TTC549 (cell line): Measurements from ENCODE around the gene ABCC3.

Source experiments
- FAIRE-seq: peaks from 2 replicates; lab custom pipeline; 2012; peaks lifted over from hg19 to GRCh38; lab: Jason Lieb, UNC

The ABCC3 gene

DNA sequence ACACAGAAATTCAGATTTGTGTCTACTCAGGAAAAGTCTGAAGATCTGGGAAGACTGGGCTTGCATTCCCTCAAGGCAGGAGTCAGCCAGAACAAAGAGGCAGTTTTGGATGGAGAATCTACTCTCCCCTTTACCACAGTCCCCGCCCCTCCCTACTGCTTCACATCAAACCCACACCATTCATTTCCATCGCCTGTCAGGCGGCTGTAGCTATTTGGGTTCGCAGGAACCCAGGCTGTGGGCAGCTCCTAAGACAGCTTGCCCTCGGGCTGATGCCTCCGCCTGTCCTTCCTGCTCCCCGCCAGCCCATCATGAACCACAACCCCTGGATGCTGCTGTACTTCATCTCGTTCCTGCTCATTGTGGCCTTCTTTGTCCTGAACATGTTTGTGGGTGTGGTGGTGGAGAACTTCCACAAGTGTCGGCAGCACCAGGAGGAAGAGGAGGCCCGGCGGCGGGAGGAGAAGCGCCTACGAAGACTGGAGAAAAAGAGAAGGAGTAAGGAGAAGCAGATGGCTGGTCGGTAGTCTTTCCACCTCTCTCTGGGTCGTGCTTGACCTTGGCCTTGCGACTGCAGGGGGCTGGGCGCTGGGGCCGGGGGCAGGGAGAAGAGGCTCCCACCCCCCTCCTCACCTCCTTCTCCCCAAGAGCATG is 27.0 kb upstream of the ABCC3 start:
- no peak for FAIRE-seq

- FAIRE-seq: no peak
Observed at GRCh38 chr17:50608700-50609379, 25.8 kb upstream of the ABCC3 start.

DNA sequence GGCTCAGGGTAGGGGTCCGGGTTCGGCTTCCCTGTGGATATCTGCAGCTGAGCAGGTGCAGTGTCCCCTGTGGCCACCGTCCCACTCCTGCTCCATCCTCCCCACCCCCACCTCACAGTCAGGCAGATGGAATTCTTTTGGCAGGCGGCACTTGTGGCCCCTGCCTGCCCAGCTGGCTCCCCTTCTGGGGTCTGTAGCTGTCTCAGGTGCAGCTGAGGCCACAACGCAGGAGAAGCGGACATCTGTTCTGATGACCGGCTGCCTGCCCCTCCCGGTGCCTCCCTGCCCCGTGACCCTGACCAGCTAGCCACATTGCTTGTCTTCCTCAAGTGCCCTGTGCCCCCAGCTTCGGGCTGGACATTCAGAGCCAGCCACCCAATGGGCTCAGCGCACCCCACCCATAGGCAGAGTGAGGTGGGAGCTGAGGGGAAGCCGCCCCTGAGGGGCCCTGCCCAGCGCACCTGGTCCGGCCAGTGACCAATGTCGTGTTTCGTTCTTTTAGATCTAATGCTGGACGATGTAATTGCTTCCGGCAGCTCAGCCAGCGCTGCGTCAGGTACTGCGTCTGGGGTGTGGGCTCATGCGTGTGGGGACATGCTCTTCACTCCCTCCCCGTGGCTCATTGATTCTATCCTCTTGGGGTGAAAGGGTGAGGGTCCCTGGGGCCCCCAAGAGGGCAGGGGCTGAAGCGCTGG is 25.2 kb upstream of the ABCC3 start:
- no peak for FAIRE-seq

DNA sequence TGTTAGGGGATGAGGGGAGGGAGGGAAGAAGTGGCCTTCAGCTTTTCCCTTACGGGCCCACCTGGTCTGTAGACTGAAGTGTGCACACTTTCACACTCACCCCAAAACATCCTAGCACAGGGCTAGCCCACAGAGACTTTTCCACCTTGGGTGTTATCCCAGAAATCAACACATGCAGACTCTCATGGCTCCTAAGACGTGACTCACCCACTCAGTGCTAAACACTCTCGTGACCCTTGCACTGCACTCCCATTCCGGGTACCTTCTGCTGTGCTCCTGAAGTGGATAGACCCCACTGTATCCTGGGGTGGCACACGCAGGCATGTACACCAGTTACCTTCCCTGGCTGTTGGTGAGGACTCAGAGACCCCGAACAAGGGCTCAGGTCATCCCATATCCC is 23.0 kb upstream of the ABCC3 start:
- FAIRE-seq: no peak

GRCh38 chr17:50612281-50612680 is 22.4 kb upstream of the ABCC3 start:
- FAIRE-seq: no peak

DNA sequence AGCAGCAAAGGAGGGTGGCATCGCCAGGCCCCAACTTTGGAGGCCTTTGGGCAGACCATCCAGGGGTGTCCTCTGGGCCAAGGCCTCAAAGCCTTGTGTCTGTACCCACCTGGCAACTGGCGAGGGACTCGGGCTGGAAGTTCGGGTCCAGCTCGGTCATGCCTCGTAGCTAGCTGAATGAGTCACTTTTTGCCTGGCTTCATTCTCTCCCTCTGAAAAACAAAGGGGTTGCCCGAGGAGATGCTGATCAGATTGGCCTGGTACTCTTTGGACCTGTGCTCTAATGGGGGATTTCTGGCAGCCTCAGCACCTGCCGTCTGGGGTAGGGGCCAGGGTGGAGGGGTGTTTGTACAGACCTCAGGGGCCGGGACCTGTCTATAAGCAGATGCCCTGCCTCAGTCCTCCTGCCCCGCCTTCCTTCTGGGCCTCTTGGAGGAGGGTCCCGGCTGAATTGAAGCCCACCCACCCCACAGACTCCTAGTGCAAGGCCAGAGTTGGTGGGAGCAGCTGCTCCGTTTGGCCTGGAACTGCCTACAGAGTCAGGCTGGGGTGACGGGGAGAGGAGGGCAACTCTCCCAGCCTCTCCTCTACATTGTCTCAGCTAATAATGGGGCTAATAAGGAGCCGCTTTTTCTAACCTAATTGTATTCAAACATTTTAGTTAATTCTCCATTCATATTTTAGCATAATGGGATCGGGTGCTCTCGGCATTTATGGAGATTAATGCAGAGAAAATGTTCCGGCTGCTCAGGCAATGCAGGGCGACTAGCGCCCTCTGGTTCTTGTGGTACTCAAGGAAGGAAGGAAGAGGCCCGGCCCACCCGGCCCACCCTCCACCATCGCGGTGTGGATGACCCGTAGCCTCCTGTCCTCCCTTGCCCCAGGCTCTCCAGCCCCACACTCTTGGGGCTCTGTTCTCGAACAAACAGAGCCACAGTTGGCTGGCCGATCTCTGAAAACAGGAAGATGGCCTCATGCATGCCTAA is 21.4 kb upstream of the ABCC3 start:
- no peak for FAIRE-seq

- no peak for FAIRE-seq
Observed at GRCh38 chr17:50614471-50615051, 20.1 kb upstream of the ABCC3 start.

DNA sequence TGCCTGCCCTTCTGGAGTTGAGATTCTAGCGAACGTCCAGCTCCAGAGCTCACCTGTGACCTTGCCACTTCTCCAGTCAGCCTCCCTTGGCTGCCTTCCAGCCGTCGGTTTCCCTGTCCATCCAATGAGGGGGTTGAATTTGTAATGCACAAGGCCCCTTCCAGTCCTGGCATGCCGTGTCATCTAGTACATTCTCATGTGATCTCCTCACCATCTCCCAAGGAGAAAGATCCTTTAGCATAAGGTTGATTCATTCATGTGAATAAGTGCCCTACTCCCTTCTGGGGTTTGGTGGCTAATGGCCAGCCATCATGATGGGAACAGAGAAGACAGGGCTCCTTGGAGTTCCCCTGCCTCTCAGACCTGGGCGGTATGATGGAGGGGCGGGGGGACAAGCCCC is 18.9 kb upstream of the ABCC3 start:
- FAIRE-seq: no peak

DNA sequence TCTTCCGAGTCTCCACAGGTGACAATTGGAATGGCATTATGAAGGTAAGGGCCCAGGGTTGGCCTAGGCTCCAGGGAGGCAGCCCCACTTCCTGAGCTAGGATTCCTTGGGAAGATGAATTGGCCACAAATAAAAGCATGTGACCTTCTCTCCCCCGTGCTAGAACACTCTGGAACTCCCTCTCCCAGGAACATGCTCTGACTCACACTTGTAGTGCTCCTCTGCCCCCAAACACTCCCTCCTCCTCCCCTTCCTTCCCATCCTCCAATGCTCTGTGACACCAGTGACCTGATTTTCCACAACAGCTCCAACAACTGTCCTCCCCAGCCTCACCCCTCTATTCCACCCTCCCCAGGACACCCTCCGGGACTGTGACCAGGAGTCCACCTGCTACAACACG is 16.4 kb upstream of the ABCC3 start:
- no peak for FAIRE-seq

- FAIRE-seq: no peak
Observed at GRCh38 chr17:50618941-50619340, 15.7 kb upstream of the ABCC3 start.

DNA sequence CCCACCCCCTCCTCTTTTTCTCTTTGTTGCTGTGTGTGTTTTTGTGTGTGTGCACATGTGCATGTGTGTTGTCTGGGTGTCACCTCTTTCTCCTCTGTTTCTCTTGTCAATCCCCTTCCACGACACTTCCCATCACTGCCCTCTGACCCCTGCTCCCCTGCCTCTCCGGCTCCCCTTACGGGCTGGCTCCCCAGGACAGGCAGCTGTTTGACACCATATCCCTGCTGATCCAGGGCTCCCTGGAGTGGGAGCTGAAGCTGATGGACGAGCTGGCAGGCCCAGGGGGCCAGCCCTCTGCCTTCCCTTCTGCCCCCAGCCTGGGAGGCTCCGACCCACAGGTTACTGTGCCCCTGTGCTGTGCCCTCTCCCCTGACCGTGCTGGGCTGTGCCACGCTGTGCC is 15.2 kb upstream of the ABCC3 start:
- FAIRE-seq: no peak

DNA sequence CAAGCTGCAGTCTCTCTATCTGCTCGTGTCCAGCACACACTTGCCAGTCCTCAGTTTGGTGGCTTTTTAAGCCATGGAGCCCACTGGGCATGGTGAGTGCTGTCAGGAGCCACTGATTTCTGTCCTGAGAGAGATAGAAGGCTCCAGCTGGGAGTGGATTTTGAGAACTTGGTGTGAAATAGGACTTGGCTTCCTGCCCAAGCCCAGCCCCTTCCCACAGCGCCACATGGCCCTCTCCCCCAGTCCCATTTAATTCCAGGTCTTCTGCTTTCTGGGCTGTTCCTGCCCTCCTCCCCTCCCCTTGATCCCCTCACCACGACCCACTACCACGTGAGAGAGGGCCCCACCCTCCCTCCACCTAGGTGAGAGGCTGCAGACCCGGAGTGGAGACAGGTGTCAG is 14.4 kb upstream of the ABCC3 start:
- no peak for FAIRE-seq

- no peak for FAIRE-seq
Observed at GRCh38 chr17:50620858-50621257, 13.8 kb upstream of the ABCC3 start.

- FAIRE-seq: no peak
Observed at GRCh38 chr17:50621574-50622031, 13.1 kb upstream of the ABCC3 start.

- no peak for FAIRE-seq
Observed at GRCh38 chr17:50624321-50624934, 10.3 kb upstream of the ABCC3 start.

- FAIRE-seq: no peak
Observed at GRCh38 chr17:50625032-50625871, 9.4 kb upstream of the ABCC3 start.

GRCh38 chr17:50626037-50626574 is 8.6 kb upstream of the ABCC3 start:
- no peak for FAIRE-seq

GRCh38 chr17:50627036-50627781 is 7.5 kb upstream of the ABCC3 start:
- FAIRE-seq: no peak

DNA sequence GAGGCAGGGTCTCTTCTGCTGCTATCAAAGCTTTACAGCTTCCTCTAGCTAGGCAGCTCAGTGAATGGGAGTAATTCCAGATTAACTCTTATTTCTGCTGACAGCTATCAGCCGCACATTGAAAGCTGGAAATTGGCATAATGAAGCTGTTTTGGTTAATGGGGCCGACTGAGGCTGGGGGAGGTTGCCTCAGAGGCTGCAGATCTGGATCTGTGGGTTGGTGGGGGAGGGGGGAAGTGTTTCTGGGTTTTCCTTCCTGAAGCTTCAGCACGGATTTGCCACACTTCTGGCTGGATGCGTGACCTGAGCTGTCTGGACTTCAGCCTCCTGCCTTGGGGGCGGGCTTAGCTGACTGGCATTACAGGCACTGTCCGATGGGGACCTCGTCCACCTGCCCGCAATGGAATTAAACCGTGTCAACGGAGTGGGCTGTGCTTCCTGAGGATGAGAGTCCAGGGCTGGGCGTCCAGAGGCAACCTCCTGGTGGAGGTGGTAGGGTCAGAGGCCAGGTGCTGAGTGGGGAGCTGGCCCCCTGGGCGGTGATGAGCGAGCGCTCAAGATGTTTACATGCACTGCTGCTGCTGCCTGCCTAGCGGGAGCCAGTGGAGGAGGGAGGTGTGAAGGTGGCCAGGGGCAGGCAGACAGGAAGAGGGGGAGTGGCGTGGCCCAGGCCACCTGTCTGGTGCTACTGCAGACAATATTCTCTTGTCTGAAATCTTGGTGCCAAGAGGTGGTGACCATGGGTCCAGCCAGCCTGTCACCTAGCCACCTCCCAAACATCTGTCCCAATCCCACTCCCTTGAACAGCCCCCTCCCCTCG is 6.7 kb upstream of the ABCC3 start:
- FAIRE-seq: no peak
